SK-N-SH (cell line): Measurements from ENCODE around the gene RPH3AL. TPM values are rescaled to one million over a fixed set of nuclear protein-coding genes. Genes with fewer than 3 reads are reported as not detected.

Experiments used
- CTCF ChIA-PET: fragments of 300-600, 350-600 bp; formaldehyde crosslinking; extraction: SDS; loops from one replicate; lab custom pipeline; 2021; lab: Yijun Ruan, JAX
- POLR2A ChIA-PET: fragments of 350-600 bp; sonication (Branson Sonifier 250); formaldehyde crosslinking; extraction: SDS; loops from one replicate; lab custom pipeline; 2020; ENCODE audit warnings: antibody characterized with exemption, inconsistent platforms; lab: Yijun Ruan, JAX
- DNase-seq: peaks from one replicate; pipeline ENCODE4 v3.0.0; 2012
- H2AFZ ChIP-seq: fragments of 200-600 bp; sonication (generic); 2 replicates; pipeline ENCODE4 v1.8.1; 2016; ENCODE audit warnings: antibody characterized with exemption, mild to moderate bottlenecking, low read depth
- H3F3A ChIP-seq: fragments of 200-600 bp; sonication (generic); replicated peaks from 2 replicates; pipeline ENCODE3; 2016; ENCODE audit warnings: antibody characterized with exemption, mild to moderate bottlenecking; ENCODE audit not compliant: insufficient read depth
- H3K27ac ChIP-seq, 2 experiments: fragments of 200-500 bp in 1 of 2; fragments of 200-600 bp in 1 of 2; sonication (Bioruptor generic) in 1 of 2; sonication (generic), shearing (Covaris generic) in 1 of 2; 2 replicates each; pipeline versions ENCODE4 v1.5.1 to v1.6.1; 2014 to 2016; ENCODE audit warnings: low read depth in 2 of 2, inconsistent platforms in 1 of 2, low read length in 1 of 2, mild to moderate bottlenecking in 1 of 2, mixed read lengths in 1 of 2
- H3K27me3 ChIP-seq: fragments of 200-600 bp; sonication (generic), shearing (Covaris generic); 2 replicates; pipeline ENCODE4 v1.6.1; 2016; ENCODE audit warnings: mixed run types; ENCODE audit not compliant: insufficient read depth
- H3K36me3 ChIP-seq, 2 experiments: fragments of 200-500 bp in 1 of 2; fragments of 200-600 bp in 1 of 2; sonication (Bioruptor generic) in 1 of 2; sonication (generic) in 1 of 2; replicated peaks in 1 of 2; 2 replicates each; pipeline versions ENCODE3 to v1.5.1; 2014 to 2016; ENCODE audit warnings: low read length in 1 of 2, mild to moderate bottlenecking in 1 of 2; ENCODE audit not compliant: insufficient read depth in 2 of 2, control insufficient read depth in 1 of 2
- H3K4me1 ChIP-seq, 2 experiments: fragments of 200-500 bp in 1 of 2; fragments of 200-600 bp in 1 of 2; sonication (Bioruptor generic) in 1 of 2; sonication (generic), shearing (Covaris generic) in 1 of 2; 2 replicates each; pipeline versions ENCODE4 v1.5.1 to v1.6.1; 2014 to 2016; ENCODE audit warnings: low read depth in 1 of 2, low read length in 1 of 2, mixed run types in 1 of 2; ENCODE audit not compliant: insufficient read depth in 2 of 2, control insufficient read depth in 1 of 2
- H3K4me2 ChIP-seq: fragments of 200-600 bp; sonication (generic), shearing (Covaris generic); 2 replicates; pipeline ENCODE4 v1.6.1; 2017; ENCODE audit warnings: mixed run types
- H3K4me3 ChIP-seq, 2 experiments: fragments of 200-500 bp in 1 of 2; fragments of 200-600 bp in 1 of 2; sonication (Bioruptor generic) in 1 of 2; sonication (generic), shearing (Covaris generic) in 1 of 2; 2 replicates each; pipeline versions ENCODE4 v1.5.1 to v1.8.1; 2014 to 2016; ENCODE audit warnings: low read depth in 2 of 2, inconsistent platforms in 1 of 2, low read length in 1 of 2, mild to moderate bottlenecking in 1 of 2, mixed read lengths in 1 of 2, moderate library complexity in 1 of 2
- H3K79me2 ChIP-seq: fragments of 200-600 bp; sonication (generic); 2 replicates; pipeline ENCODE4 v1.8.1; 2017; ENCODE audit warnings: mild to moderate bottlenecking; ENCODE audit not compliant: insufficient read depth
- H3K9ac ChIP-seq: fragments of 200-600 bp; sonication (generic); 2 replicates; pipeline ENCODE4 v1.6.1; 2017; ENCODE audit warnings: mixed run types
- H3K9me2 ChIP-seq: fragments of 200-600 bp; sonication (generic); 2 replicates; pipeline ENCODE4 v1.6.1; 2017; ENCODE audit warnings: mixed run types
- H3K9me3 ChIP-seq: fragments of 200-600 bp; sonication (generic); 2 replicates; pipeline ENCODE4 v1.6.1; 2017; ENCODE audit warnings: mixed run types, mild to moderate bottlenecking, moderate library complexity
- H4K20me1 ChIP-seq: fragments of 200-600 bp; sonication (generic); 2 replicates; pipeline ENCODE4 v1.6.1; 2017; ENCODE audit warnings: mild to moderate bottlenecking, mixed run types; ENCODE audit not compliant: insufficient read depth
- EZH2phosphoT487 ChIP-seq: fragments of 200-600 bp; sonication (generic); IDR thresholded peaks from 2 replicates; pipeline ENCODE4 v1.6.1; 2017; ENCODE audit warnings: low read depth, mixed run types, mild to moderate bottlenecking, antibody characterized with exemption, moderate library complexity, borderline replicate concordance
- GABPA ChIP-seq: IDR thresholded peaks from 2 replicates; pipeline ENCODE4 v1.4.0; 2012; ENCODE audit warnings: low read depth, mild to moderate bottlenecking
- GATA2 ChIP-seq: sonication (generic); formaldehyde crosslinking; IDR thresholded peaks from 2 replicates; pipeline ENCODE4 v1.5.0; 2020; ENCODE audit warnings: mild to moderate bottlenecking, missing genetic modification reagents
- IRF3 ChIP-seq: fragments of 150-350 bp; IDR thresholded peaks from 2 replicates; pipeline ENCODE4 v1.6.1; 2016; ENCODE audit warnings: mild to moderate bottlenecking, low read depth, low read length
- MAX ChIP-seq: IDR thresholded peaks from 2 replicates; pipeline ENCODE4 v1.4.0; 2012; ENCODE audit warnings: low read depth
- MEF2A ChIP-seq: IDR thresholded peaks from 2 replicates; pipeline ENCODE4 v1.4.0; 2012; ENCODE audit warnings: low read depth, borderline replicate concordance
- MXI1 ChIP-seq: IDR thresholded peaks from 2 replicates; pipeline ENCODE4 v1.6.1; 2012; ENCODE audit warnings: mild to moderate bottlenecking, low read depth, low read length, improper control_type of control experiment
- NRF1 ChIP-seq: IDR thresholded peaks from 2 replicates; pipeline ENCODE4 v1.6.1; 2012; ENCODE audit warnings: low read depth, mild to moderate bottlenecking, low read length
- POLR2AphosphoS5 ChIP-seq: IDR thresholded peaks from 2 replicates; pipeline ENCODE4 v1.6.1; 2012; ENCODE audit warnings: low read depth, low read length
- RCOR1 ChIP-seq: fragments of 150-350 bp; IDR thresholded peaks from 2 replicates; pipeline ENCODE4 v1.6.1; 2017; ENCODE audit warnings: antibody characterized with exemption, low read length
- RFX5 ChIP-seq: IDR thresholded peaks from 2 replicates; pipeline ENCODE4 v1.6.1; 2012; ENCODE audit warnings: mild to moderate bottlenecking, improper control_type of control experiment, low read length
- SMC3 ChIP-seq: IDR thresholded peaks from 2 replicates; pipeline ENCODE4 v1.6.1; 2012; ENCODE audit warnings: low read depth, low read length, improper control_type of control experiment
- TCF12 ChIP-seq: IDR thresholded peaks from 2 replicates; pipeline ENCODE4 v1.4.0; 2012
- USF2 ChIP-seq: fragments of 150-350 bp; IDR thresholded peaks from 2 replicates; pipeline ENCODE4 v1.6.1; 2017; ENCODE audit warnings: antibody characterized with exemption, low read length, low read depth, borderline replicate concordance
- YY1 ChIP-seq: IDR thresholded peaks from 2 replicates; pipeline ENCODE4 v1.4.0; 2012; ENCODE audit warnings: low read depth, mild to moderate bottlenecking
- WGBS: methylation state at CpG from one replicate; pipeline ENCODE4 v1.1.6; 2017; ENCODE audit warnings: low lambda C conversion rate; 5-methylcytosine and 5-hydroxymethylcytosine counted together
- polyA plus RNA-seq, 3 experiments: library from polyadenylated mRNA; depleted of rRNA; stranded (reverse); fragments of >200 nt; gene quantifications; 2 replicates each; pipeline ENCODE4 v1.2.3, GENCODE V29; 2012
- TF ChIP-seq, protein P1 (sequence below): IDR thresholded peaks from 2 replicates; pipeline ENCODE4 v1.4.0; 2012; ENCODE audit warnings: low read depth, borderline replicate concordance
- TF ChIP-seq, protein P2 (sequence below): IDR thresholded peaks from 2 replicates; pipeline ENCODE4; 2012
- TF ChIP-seq, protein P3 (sequence below): IDR thresholded peaks from 2 replicates; pipeline ENCODE4 v1.6.1; 2012; ENCODE audit warnings: mild to moderate bottlenecking, low read depth, low read length, moderate library complexity

Gene RPH3AL
- polyA plus RNA-seq, 1 of the 3 experiments (the other 2 are of a cell fraction) = 2.9 TPM

GRCh38 chr17:358491-359151 is 6.0 kb upstream of the RPH3AL start:
- Histone ChIP-seq H3K9me2 (no peaks in the 10 kb centered on the region), H3K4me1 (peaks cover 0 to 4% of the 10 kb centered on the region in 2 experiments; a peak in 1 of 4 replicates), H3K27ac (no peak overlapping the region), H3K4me2 (no peak overlapping the region), H3K27me3 (no peaks in the 10 kb centered on the region), H3K79me2 (no peaks in the 10 kb centered on the region), H3K4me3 (no peak overlapping the region), H3F3A (no peaks in the 10 kb centered on the region), H3K9me3 (no peaks in the 10 kb centered on the region), H3K9ac (no peak overlapping the region)
- CTCF ChIA-PET = no interaction called here
- no peak for DNase-seq
- 85% methylated on average over 25 of the region's 35 CpGs for WGBS
- no peak for TF ChIP-seq GABPA
- TF ChIP-seq USF2 = no peak
- TF ChIP-seq IRF3 = no peak
- no peak for TF ChIP-seq RFX5
- no peak for TF ChIP-seq MEF2A
- TF ChIP-seq, protein P1, sequence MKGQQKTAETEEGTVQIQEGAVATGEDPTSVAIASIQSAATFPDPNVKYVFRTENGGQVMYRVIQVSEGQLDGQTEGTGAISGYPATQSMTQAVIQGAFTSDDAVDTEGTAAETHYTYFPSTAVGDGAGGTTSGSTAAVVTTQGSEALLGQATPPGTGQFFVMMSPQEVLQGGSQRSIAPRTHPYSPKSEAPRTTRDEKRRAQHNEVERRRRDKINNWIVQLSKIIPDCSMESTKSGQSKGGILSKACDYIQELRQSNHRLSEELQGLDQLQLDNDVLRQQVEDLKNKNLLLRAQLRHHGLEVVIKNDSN = no peak
- TF ChIP-seq EZH2phosphoT487 = no peak
- TF ChIP-seq, protein P2, sequence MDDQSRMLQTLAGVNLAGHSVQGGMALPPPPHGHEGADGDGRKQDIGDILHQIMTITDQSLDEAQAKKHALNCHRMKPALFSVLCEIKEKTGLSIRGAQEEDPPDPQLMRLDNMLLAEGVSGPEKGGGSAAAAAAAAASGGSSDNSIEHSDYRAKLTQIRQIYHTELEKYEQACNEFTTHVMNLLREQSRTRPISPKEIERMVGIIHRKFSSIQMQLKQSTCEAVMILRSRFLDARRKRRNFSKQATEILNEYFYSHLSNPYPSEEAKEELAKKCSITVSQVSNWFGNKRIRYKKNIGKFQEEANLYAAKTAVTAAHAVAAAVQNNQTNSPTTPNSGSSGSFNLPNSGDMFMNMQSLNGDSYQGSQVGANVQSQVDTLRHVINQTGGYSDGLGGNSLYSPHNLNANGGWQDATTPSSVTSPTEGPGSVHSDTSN = no peak
- no peak for TF ChIP-seq YY1
- no peak for TF ChIP-seq MXI1
- TF ChIP-seq NRF1 = no peak
- TF ChIP-seq, all 33 proteins: peak for 0
- Histone ChIP-seq H4K20me1 (no peaks in the 10 kb centered on the region), H2AFZ (no peak overlapping the region), H3K36me3 (no peaks in the 10 kb centered on the region)
- POLR2A ChIA-PET = no interaction called here

GRCh38 chr17:357644-358043 is 5.0 kb upstream of the RPH3AL start:
- POLR2A ChIA-PET = no interaction called here
- 57% methylated on average over 14 of the region's 14 CpGs for WGBS
- H2AFZ ChIP-seq = no peak overlapping the region
- TF ChIP-seq TCF12 = no peak
- no peak for TF ChIP-seq MEF2A
- TF ChIP-seq RCOR1 = no peak
- TF ChIP-seq RFX5 = no peak
- no peak for TF ChIP-seq YY1
- no peak for TF ChIP-seq GATA2 (CRISPR knock-in tag)
- TF ChIP-seq MAX = no peak
- no peak for TF ChIP-seq SMC3
- no peak for TF ChIP-seq POLR2AphosphoS5
- TF ChIP-seq, protein P3, sequence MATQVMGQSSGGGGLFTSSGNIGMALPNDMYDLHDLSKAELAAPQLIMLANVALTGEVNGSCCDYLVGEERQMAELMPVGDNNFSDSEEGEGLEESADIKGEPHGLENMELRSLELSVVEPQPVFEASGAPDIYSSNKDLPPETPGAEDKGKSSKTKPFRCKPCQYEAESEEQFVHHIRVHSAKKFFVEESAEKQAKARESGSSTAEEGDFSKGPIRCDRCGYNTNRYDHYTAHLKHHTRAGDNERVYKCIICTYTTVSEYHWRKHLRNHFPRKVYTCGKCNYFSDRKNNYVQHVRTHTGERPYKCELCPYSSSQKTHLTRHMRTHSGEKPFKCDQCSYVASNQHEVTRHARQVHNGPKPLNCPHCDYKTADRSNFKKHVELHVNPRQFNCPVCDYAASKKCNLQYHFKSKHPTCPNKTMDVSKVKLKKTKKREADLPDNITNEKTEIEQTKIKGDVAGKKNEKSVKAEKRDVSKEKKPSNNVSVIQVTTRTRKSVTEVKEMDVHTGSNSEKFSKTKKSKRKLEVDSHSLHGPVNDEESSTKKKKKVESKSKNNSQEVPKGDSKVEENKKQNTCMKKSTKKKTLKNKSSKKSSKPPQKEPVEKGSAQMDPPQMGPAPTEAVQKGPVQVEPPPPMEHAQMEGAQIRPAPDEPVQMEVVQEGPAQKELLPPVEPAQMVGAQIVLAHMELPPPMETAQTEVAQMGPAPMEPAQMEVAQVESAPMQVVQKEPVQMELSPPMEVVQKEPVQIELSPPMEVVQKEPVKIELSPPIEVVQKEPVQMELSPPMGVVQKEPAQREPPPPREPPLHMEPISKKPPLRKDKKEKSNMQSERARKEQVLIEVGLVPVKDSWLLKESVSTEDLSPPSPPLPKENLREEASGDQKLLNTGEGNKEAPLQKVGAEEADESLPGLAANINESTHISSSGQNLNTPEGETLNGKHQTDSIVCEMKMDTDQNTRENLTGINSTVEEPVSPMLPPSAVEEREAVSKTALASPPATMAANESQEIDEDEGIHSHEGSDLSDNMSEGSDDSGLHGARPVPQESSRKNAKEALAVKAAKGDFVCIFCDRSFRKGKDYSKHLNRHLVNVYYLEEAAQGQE = no peak
- TF ChIP-seq, protein P2 = no peak

More at GRCh38 chr17:357644-358043, 5.0 kb upstream of the RPH3AL start:
- Histone ChIP-seq H3K9me3 (no peaks in the 10 kb centered on the region), H3K27ac (no peak overlapping the region; a peak in 1 of 4 replicates), H3K36me3 (no peaks in the 10 kb centered on the region), H3K79me2 (no peaks in the 10 kb centered on the region), H3K27me3 (no peaks in the 10 kb centered on the region), H4K20me1 (no peaks in the 10 kb centered on the region), H3K4me1 (peaks cover 0 to 9% of the 10 kb centered on the region in 2 experiments; a peak in 1 of 4 replicates), H3K9ac (no peak overlapping the region), H3K4me2 (no peak overlapping the region), H3K4me3 (no peak overlapping the region), H3F3A (no peaks in the 10 kb centered on the region), H3K9me2 (no peaks in the 10 kb centered on the region)
- no peak for DNase-seq
- CTCF ChIA-PET = no interaction called here
